H1 (cell line): ENCODE measurements around the gene CAMTA1. TPM values are rescaled to one million over a fixed set of nuclear protein-coding genes. Genes with fewer than 3 reads are reported as not detected.

ENCODE experiments used
- CTCF ChIA-PET: fragments of 300-600 bp; sonication (Branson Sonifier 250); formaldehyde crosslinking; loops from one replicate; lab custom pipeline; 2021; ENCODE audit not compliant: partially characterized antibody; lab: Charles Lee
- POLR2A ChIA-PET: fragments of 300-600 bp; sonication (Branson Sonifier 250); formaldehyde crosslinking; loops from one replicate; lab custom pipeline; 2021; ENCODE audit warnings: inconsistent platforms; ENCODE audit not compliant: partially characterized antibody; lab: Charles Lee
- DNase-seq, 2 experiments: peaks; one replicate each; pipeline versions ENCODE4 v3.0.0 to v3.0.0-alpha.2; 2010 to 2022; ENCODE audit warnings: low spot score in 2 of 2, low read depth in 1 of 2, mixed read lengths in 1 of 2
- FAIRE-seq: peaks from 2 replicates; lab custom pipeline; 2011; peaks lifted over from hg19 to GRCh38; lab: Jason Lieb, UNC
- H2AFZ ChIP-seq: 2 replicates; pipeline ENCODE4 v1.8.1; 2012; ENCODE audit warnings: low read length, inconsistent platforms
- H2AK5ac ChIP-seq: 2 replicates; pipeline ENCODE4 v1.6.1; 2013; ENCODE audit warnings: low read depth, low read length
- H2BK120ac ChIP-seq: replicated peaks from 2 replicates; pipeline ENCODE3; 2013; ENCODE audit warnings: low read depth, low read length, inconsistent platforms
- H2BK12ac ChIP-seq: 2 replicates; pipeline ENCODE4 v1.6.1; 2013; ENCODE audit warnings: low read depth, low read length
- H2BK15ac ChIP-seq: 2 replicates; pipeline ENCODE4 v1.6.1; 2013; ENCODE audit warnings: low read length
- H2BK20ac ChIP-seq: 2 replicates; pipeline ENCODE4 v1.6.1; 2013; ENCODE audit warnings: low read length
- H2BK5ac ChIP-seq: 2 replicates; pipeline ENCODE4 v1.6.1; 2013; ENCODE audit warnings: low read depth, low read length
- H3K14ac ChIP-seq: 2 replicates; pipeline ENCODE4 v1.6.1; 2013; ENCODE audit warnings: inconsistent platforms; ENCODE audit not compliant: insufficient read length
- H3K18ac ChIP-seq: 2 replicates; pipeline ENCODE4 v1.6.1; 2013; ENCODE audit warnings: low read length; ENCODE audit errors: extremely low read depth
- H3K23ac ChIP-seq: 2 replicates; pipeline ENCODE4 v1.6.1; 2013; ENCODE audit warnings: inconsistent platforms; ENCODE audit not compliant: insufficient read length
- H3K23me2 ChIP-seq: 2 replicates; pipeline ENCODE4 v1.6.1; 2013; ENCODE audit warnings: low read depth, low read length
- H3K27ac ChIP-seq: 2 replicates; pipeline ENCODE4 v1.6.1; 2011; ENCODE audit warnings: low read depth, low read length, inconsistent platforms
- H3K27me3 ChIP-seq, 4 experiments: replicated peaks in 1 of 4; 1 replicate in 1 of 4; 2 replicates in 3 of 4; pipeline versions ENCODE4 v1.6.1 to v1.8.1; 2011 to 2013; ENCODE audit warnings: low read length in 3 of 4, mild to moderate bottlenecking in 3 of 4, inconsistent platforms in 2 of 4, mixed read lengths in 2 of 4, moderate library complexity in 1 of 4; ENCODE audit not compliant: control insufficient read depth in 3 of 4, insufficient read depth in 3 of 4; ENCODE audit errors: extremely low read depth in 1 of 4
- H3K36me3 ChIP-seq, 4 experiments: 2 replicates each; pipeline versions ENCODE4 v1.6.1 to v1.8.1; 2011 to 2013; ENCODE audit warnings: mild to moderate bottlenecking in 4 of 4, low read length in 3 of 4, moderate library complexity in 2 of 4, control low read depth in 1 of 4, inconsistent platforms in 1 of 4; ENCODE audit not compliant: insufficient read depth in 4 of 4, control insufficient read depth in 2 of 4
- H3K4ac ChIP-seq: replicated peaks from 2 replicates; pipeline ENCODE3; 2013; ENCODE audit warnings: low read length, low read depth, mixed read lengths, inconsistent platforms; ENCODE audit not compliant: insufficient read length
- H3K4me1 ChIP-seq, 4 experiments: replicated peaks in 1 of 4; 1 replicate in 1 of 4; 2 replicates in 3 of 4; pipeline versions ENCODE4 v1.6.1 to v1.8.1; 2011 to 2013; ENCODE audit warnings: low read length in 3 of 4, inconsistent platforms in 2 of 4, mixed read lengths in 1 of 4; ENCODE audit not compliant: insufficient read depth in 4 of 4, control insufficient read depth in 3 of 4
- H3K4me2 ChIP-seq, 2 experiments: 2 replicates each; pipeline versions ENCODE4 v1.6.1 to v1.8.1; 2011 to 2013; ENCODE audit warnings: low read depth in 2 of 2, low read length in 2 of 2, control low read depth in 1 of 2, inconsistent platforms in 1 of 2, mild to moderate bottlenecking in 1 of 2; ENCODE audit not compliant: insufficient read depth in 1 of 2
- H3K4me3 ChIP-seq, 4 experiments: fragments of 200-600, 300-600 bp in 1 of 4; sonication (generic), shearing (Covaris generic), sonication (Bioruptor Twin) in 1 of 4; 2 replicates each; pipeline versions ENCODE4 v1.5.1 to v1.8.1; 2011 to 2016; ENCODE audit warnings: low read length in 4 of 4, low read depth in 3 of 4, control low read depth in 2 of 4, inconsistent platforms in 2 of 4, mild to moderate bottlenecking in 2 of 4, mixed read lengths in 1 of 4, moderate library complexity in 1 of 4; ENCODE audit not compliant: insufficient read depth in 2 of 4; ENCODE audit errors: extremely low read depth in 1 of 4
- H3K56ac ChIP-seq: replicated peaks from 2 replicates; pipeline ENCODE3; 2013; ENCODE audit warnings: low read depth, mild to moderate bottlenecking, mixed read lengths, low read length, inconsistent platforms; ENCODE audit not compliant: insufficient read length
- H3K79me1 ChIP-seq: 2 replicates; pipeline ENCODE4 v1.6.1; 2013; ENCODE audit warnings: low read depth, low read length, control low read depth
- H3K79me2 ChIP-seq, 2 experiments: 2 replicates each; pipeline versions ENCODE4 v1.6.1 to v1.8.1; 2012 to 2013; ENCODE audit warnings: low read length in 2 of 2, mild to moderate bottlenecking in 2 of 2, inconsistent platforms in 1 of 2; ENCODE audit not compliant: insufficient read depth in 2 of 2, control insufficient read depth in 1 of 2
- H3K9ac ChIP-seq, 4 experiments: replicated peaks in 1 of 4; 1 replicate in 1 of 4; 2 replicates in 3 of 4; pipeline versions ENCODE4 v1.6.1 to v1.8.1; 2011 to 2013; ENCODE audit warnings: low read depth in 3 of 4, low read length in 3 of 4, control low read depth in 2 of 4, mild to moderate bottlenecking in 2 of 4, moderate library complexity in 2 of 4, inconsistent platforms in 1 of 4; ENCODE audit errors: extremely low read depth in 1 of 4
- H3K9me3 ChIP-seq, 2 experiments: 2 replicates each; pipeline versions ENCODE4 v1.6.1 to v1.8.1; 2012 to 2013; ENCODE audit warnings: mild to moderate bottlenecking in 2 of 2, moderate library complexity in 2 of 2, control low read depth in 1 of 2, inconsistent platforms in 1 of 2, low read depth in 1 of 2, low read length in 1 of 2, mixed read lengths in 1 of 2; ENCODE audit not compliant: insufficient read depth in 2 of 2
- H4K20me1 ChIP-seq, 2 experiments: replicated peaks in 1 of 2; 2 replicates each; pipeline versions ENCODE3 to v1.8.1; 2011 to 2013; ENCODE audit warnings: inconsistent platforms in 2 of 2, low read length in 2 of 2, mild to moderate bottlenecking in 1 of 2; ENCODE audit not compliant: insufficient read depth in 2 of 2, control insufficient read depth in 1 of 2
- H4K5ac ChIP-seq: 2 replicates; pipeline ENCODE4 v1.6.1; 2013; ENCODE audit warnings: low read length, low read depth, mixed read lengths, inconsistent platforms; ENCODE audit not compliant: insufficient read length
- H4K8ac ChIP-seq: 2 replicates; pipeline ENCODE4 v1.8.0; 2013; ENCODE audit warnings: mild to moderate bottlenecking, moderate library complexity, low read length, inconsistent platforms; ENCODE audit not compliant: insufficient read depth; ENCODE audit errors: extremely low read depth
- H4K91ac ChIP-seq: replicated peaks from 2 replicates; pipeline ENCODE3; 2013; ENCODE audit warnings: low read length, mixed read lengths, inconsistent platforms; ENCODE audit not compliant: insufficient read length
- BCL11A ChIP-seq, 2 experiments: IDR thresholded peaks; one replicate each; pipeline ENCODE4 v1.6.1; 2011; ENCODE audit warnings: low read depth in 2 of 2, low read length in 2 of 2, mild to moderate bottlenecking in 2 of 2
- CHD2 ChIP-seq: IDR thresholded peaks from 2 replicates; pipeline ENCODE4 v1.6.1; 2012; ENCODE audit warnings: low read length, improper control_type of control experiment
- CREB1 ChIP-seq: IDR thresholded peaks from 2 replicates; pipeline ENCODE4 v1.6.1; 2012; ENCODE audit warnings: inconsistent platforms
- HDAC2 ChIP-seq, 2 experiments: fragments of 300-600 bp in 1 of 2; sonication (generic) in 1 of 2; IDR thresholded peaks; 2 replicates each; pipeline ENCODE4 v1.6.1; 2011 to 2012; ENCODE audit warnings: low read depth in 2 of 2, low read length in 2 of 2, mild to moderate bottlenecking in 2 of 2, moderate library complexity in 2 of 2, borderline replicate concordance in 1 of 2, inconsistent platforms in 1 of 2
- HDAC6 ChIP-seq: IDR thresholded peaks from one replicate; pipeline ENCODE4 v1.7.1; 2012; ENCODE audit warnings: low read depth, mild to moderate bottlenecking, inconsistent platforms, low read length, moderate library complexity
- JUN ChIP-seq: IDR thresholded peaks from 2 replicates; pipeline ENCODE4 v1.6.1; 2011; ENCODE audit warnings: low read depth, mild to moderate bottlenecking, improper control_type of control experiment, low read length
- NRF1 ChIP-seq: IDR thresholded peaks from 2 replicates; pipeline ENCODE4 v1.6.1; 2011; ENCODE audit warnings: mild to moderate bottlenecking, low read depth, low read length, improper control_type of control experiment
- RAD21 ChIP-seq, 2 experiments: IDR thresholded peaks in 1 of 2; conservative IDR thresholded peaks in 1 of 2; 2 replicates each; pipeline ENCODE4 v1.6.1; 2011; ENCODE audit warnings: low read depth in 2 of 2, low read length in 2 of 2, improper control_type of control experiment in 1 of 2, inconsistent platforms in 1 of 2, mild to moderate bottlenecking in 1 of 2, moderate library complexity in 1 of 2
- SIX5 ChIP-seq: IDR thresholded peaks from 2 replicates; pipeline ENCODE4 v1.6.1; 2011; ENCODE audit warnings: mild to moderate bottlenecking, low read depth, low read length
- SP2 ChIP-seq: IDR thresholded peaks from 2 replicates; pipeline ENCODE4 v1.6.1; 2012; ENCODE audit warnings: mild to moderate bottlenecking, low read length, inconsistent platforms
- SP4 ChIP-seq: IDR thresholded peaks from 2 replicates; pipeline ENCODE4 v1.6.1; 2012; ENCODE audit warnings: low read length, inconsistent platforms
- TCF12 ChIP-seq: IDR thresholded peaks from 2 replicates; pipeline ENCODE4 v1.6.1; 2011; ENCODE audit warnings: low read depth, mild to moderate bottlenecking, low read length
- WGBS, 2 experiments: shearing (Covaris generic) in 1 of 2; methylation state at CpG; one replicate each; pipeline versions ENCODE4 v1.1.6 to v1.1.7; 2013 to 2015; ENCODE audit warnings: low lambda C conversion rate in 2 of 2, mixed read lengths in 2 of 2, inconsistent platforms in 1 of 2, low coverage in 1 of 2, missing lambda C conversion rate in 1 of 2; ENCODE audit not compliant: insufficient replicate concordance in 2 of 2, insufficient coverage in 1 of 2, insufficient read length in 1 of 2; ENCODE audit errors: extremely low coverage in 1 of 2, missing lambda C conversion rate in 1 of 2; 5-methylcytosine and 5-hydroxymethylcytosine counted together
- polyA plus RNA-seq, 7 experiments: library from polyadenylated mRNA; depleted of rRNA in 3 of 7; stranded (reverse) in 5 of 7; unstranded in 2 of 7; fragments of >200 nt in 5 of 7; fragments of 200-250 nt in 2 of 7; gene quantifications; 1 replicate in 5 of 7; 2 replicates in 1 of 7; 4 replicates in 1 of 7; pipeline versions ENCODE4 v1.2.1 to v1.2.3, GENCODE V29; 2011 to 2013; ENCODE audit warnings: missing spikeins in 2 of 7, mixed read lengths in 2 of 7
- total RNA-seq: library from RNA; stranded (reverse); fragmentation: NEBNext Ultra II Directional; extraction: Animal tissue kit (Norgen Biotek cat#: 25700); gene quantifications from 2 replicates; pipeline ENCODE4 v1.2.1, GENCODE V29; 2021
- TF ChIP-seq, protein P1 (sequence below): IDR thresholded peaks from 2 replicates; pipeline ENCODE4 v1.6.1; 2011; ENCODE audit warnings: low read length, improper control_type of control experiment

CAMTA1 gene
- total and polyA plus RNA-seq, 2 of the 8 experiments (the other 6 are each of a cell fraction or from before 2014, with no cell fraction given): 65.0 to 119 TPM

DNA sequence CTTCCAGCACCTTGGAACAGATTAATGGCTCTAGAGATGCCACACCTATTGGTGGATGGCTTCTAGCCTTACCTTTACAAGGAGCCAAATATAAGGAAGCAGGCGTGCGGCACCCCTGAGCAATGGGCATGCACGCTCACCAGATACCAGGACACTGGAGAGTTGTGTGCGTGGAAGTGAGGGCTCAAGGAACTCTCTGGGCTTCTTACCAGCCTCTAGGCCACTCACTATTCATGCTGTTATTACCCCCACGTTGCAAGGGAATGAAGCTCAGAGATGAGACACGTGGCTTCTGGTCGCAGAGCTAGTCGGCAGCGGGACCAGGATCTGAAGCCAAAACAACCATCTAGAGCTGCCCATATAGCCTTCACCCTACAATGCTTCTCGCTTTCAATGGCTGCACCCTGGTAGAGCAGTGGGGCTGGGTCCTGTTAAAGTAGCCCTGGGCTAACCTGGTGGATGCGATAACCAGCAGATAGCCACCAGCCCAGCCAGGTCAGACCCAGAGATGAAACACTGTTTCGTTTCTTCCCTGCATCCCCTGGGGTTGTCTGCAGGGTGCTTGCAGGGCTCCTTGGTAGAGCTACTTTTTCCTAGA lies 589.4 kb downstream of the CAMTA1 start:
- Histone ChIP-seq H3K9me3 (no peaks in the 10 kb centered on the region), H3K23ac (no peak overlapping the region), H4K20me1 (no peaks in the 10 kb centered on the region), H3K14ac (no peak overlapping the region), H2BK5ac (no peak overlapping the region), H3K4me2 (no peak overlapping the region), H2BK120ac (no peak overlapping the region), H3K56ac (no peak overlapping the region), H3K79me1 (no peaks in the 10 kb centered on the region), H2BK20ac (peak overlapping the region; percentile 52), H3K36me3 (no peaks in the 10 kb centered on the region), H3K27me3 (no peaks in the 10 kb centered on the region), H3K4ac (no peak overlapping the region), H3K9ac (no peak overlapping the region), H3K27ac (no peak overlapping the region), H3K4me3 (no peak overlapping the region), H4K91ac (no peak overlapping the region), H2AK5ac (0 out of 2 replicates have a peak overlapping the region, but pooled peaks have one; percentile 48), H3K4me1 (peaks cover 3 to 15% (median 8%) of the 10 kb centered on the region in 4 experiments; a peak in 6 of 7 replicates), H4K8ac (no peak overlapping the region), H2BK12ac (peak overlapping the region; percentile 27; the same call in 1 of the 2 replicates), H2AFZ (no peak overlapping the region), H3K79me2 (no peaks in the 10 kb centered on the region), H4K5ac (no peak overlapping the region), H3K23me2 (no peaks in the 10 kb centered on the region), H2BK15ac (0 out of 2 replicates have a peak overlapping the region, but pooled peaks have one; percentile 23), H3K18ac (no peak overlapping the region)
- WGBS, 2 experiments: 89% methylated on average over 12 of the region's 12 CpGs; no CpG with 5 or more reads in 1 of the 2 experiments
- ChIA-PET CTCF (interaction anchor here (0.9 to 1.5 kb wide), 3 partner anchors 11 to 33 kb away, joined by 3 to 4 read pairs (median 3); no protein-coding TSS in a partner anchor), POLR2A (no interaction called here)
- FAIRE-seq (no peak), DNase-seq (no peak)
- TF ChIP-seq SP2 (no peak), SIX5 (no peak), HDAC6 (no peak), CREB1 (no peak), CHD2 (no peak), RAD21 (IDR thresholded peaks at IDR 0.05 in 1 of 2, conservative IDR thresholded peaks at IDR 0.05 in 1 of 2; ENCODE audit: low read depth in 2 of 2, low read length in 2 of 2) (no peak), TCF12 (no peak), HDAC2 (IDR thresholded peaks at IDR 0.05; ENCODE audit: borderline replicate concordance in 1 of 2, low read depth in 2 of 2, low read length in 2 of 2) (no peak), BCL11A (IDR thresholded peaks at IDR 0.05; ENCODE audit: low read depth in 2 of 2, low read length in 2 of 2) (no peak), NRF1 (no peak), SP4 (no peak), JUN (no peak)
- TF ChIP-seq, protein P1, sequence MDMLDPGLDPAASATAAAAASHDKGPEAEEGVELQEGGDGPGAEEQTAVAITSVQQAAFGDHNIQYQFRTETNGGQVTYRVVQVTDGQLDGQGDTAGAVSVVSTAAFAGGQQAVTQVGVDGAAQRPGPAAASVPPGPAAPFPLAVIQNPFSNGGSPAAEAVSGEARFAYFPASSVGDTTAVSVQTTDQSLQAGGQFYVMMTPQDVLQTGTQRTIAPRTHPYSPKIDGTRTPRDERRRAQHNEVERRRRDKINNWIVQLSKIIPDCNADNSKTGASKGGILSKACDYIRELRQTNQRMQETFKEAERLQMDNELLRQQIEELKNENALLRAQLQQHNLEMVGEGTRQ: no peak
